ENCODE results near the gene DDX39B.

DDX39B gene

GRCh38 chr6:31531162-31531561 lies 10.6 kb downstream of the DDX39B start:
- DNase-seq (ENCODE audit: insufficient read length, low spot score), result no peak
- no peak for TF ChIP-seq CTCF (IDR thresholded peaks at IDR 0.05; ENCODE audit: insufficient read depth, missing control alignments)
- no peak for FAIRE-seq

- no peak for DNase-seq (ENCODE audit: insufficient read length, low spot score)
- no peak for TF ChIP-seq CTCF (IDR thresholded peaks at IDR 0.05; ENCODE audit: insufficient read depth, missing control alignments)
- FAIRE-seq, result no peak
Observed at GRCh38 chr6:31530659-31531058, 11.1 kb downstream of the DDX39B start.

GRCh38 chr6:31529329-31530150 lies 12.3 kb downstream of the DDX39B start:
- no peak for FAIRE-seq

GRCh38 chr6:31528821-31529328 lies 12.9 kb downstream of the DDX39B start, which contains the start of gene MCCD1:
MCCD1 (plus strand) TSS chr6:31528962; CDS start chr6:31529015, 53 bp downstream.
- DNase-seq (ENCODE audit: insufficient read length, low spot score) (no peak), FAIRE-seq (no peak)
- no peak for TF ChIP-seq CTCF (IDR thresholded peaks at IDR 0.05; ENCODE audit: insufficient read depth, missing control alignments)

More at GRCh38 chr6:31529329-31530150, 12.3 kb downstream of the DDX39B start:
- TF ChIP-seq CTCF (IDR thresholded peaks at IDR 0.05; ENCODE audit: insufficient read depth, missing control alignments), result no peak
- DNase-seq (ENCODE audit: insufficient read length, low spot score), result no peak

- TF ChIP-seq CTCF (IDR thresholded peaks at IDR 0.05; ENCODE audit: insufficient read depth, missing control alignments), result no peak
- no peak for DNase-seq (ENCODE audit: insufficient read length, low spot score)
Observed at GRCh38 chr6:31528307-31528777, 13.5 kb downstream of the DDX39B start.

GRCh38 chr6:31525932-31526591 lies 15.7 kb downstream of the DDX39B start:
- FAIRE-seq (no peak), DNase-seq (ENCODE audit: insufficient read length, low spot score) (no peak)
- TF ChIP-seq CTCF (IDR thresholded peaks at IDR 0.05; ENCODE audit: insufficient read depth, missing control alignments), result no peak

More at GRCh38 chr6:31528307-31528777, 13.5 kb downstream of the DDX39B start:
- FAIRE-seq, result no peak

Data from D721Med (cell line).